GM19035 (cell line): ENCODE data around the gene BCAS3.
"Not testable (repeated sequence)": the region's sequence is repeated elsewhere in the genome, so short reads cannot be mapped to it uniquely, and the experiment has no call there.

ENCODE experiments used
- ATAC-seq: cut with Tn5 transposase; IDR thresholded peaks from one replicate; pipeline ENCODE4 v1.9.1; 2021; ENCODE audit not compliant: unreplicated experiment

Gene BCAS3

GRCh38 chr17:61427567-61427966 is 749.9 kb downstream of the BCAS3 start:
- no peak for ATAC-seq

GRCh38 chr17:61429274-61429673 is 751.6 kb downstream of the BCAS3 start:
- no peak for ATAC-seq

GRCh38 chr17:61429831-61430230 is 752.2 kb downstream of the BCAS3 start:
- not testable (repeated sequence) for ATAC-seq

GRCh38 chr17:61431594-61432311 is 754.1 kb downstream of the BCAS3 start:
- no peak for ATAC-seq

GRCh38 chr17:61436273-61436672 is 758.6 kb downstream of the BCAS3 start:
- no peak for ATAC-seq

GRCh38 chr17:61436995-61437704 is 759.5 kb downstream of the BCAS3 start:
- ATAC-seq: no peak

- no peak for ATAC-seq
Observed at GRCh38 chr17:61440697-61441096, 763.0 kb downstream of the BCAS3 start.

- ATAC-seq: not testable (repeated sequence)
Observed at GRCh38 chr17:61441507-61441906, 763.9 kb downstream of the BCAS3 start.

GRCh38 chr17:61442136-61442775 is 764.6 kb downstream of the BCAS3 start:
- ATAC-seq: no peak
